Measurements from ENCODE around the gene RAB4A. TPM values are rescaled to one million over a fixed set of nuclear protein-coding genes. Genes with fewer than 3 reads are reported as not detected.

RAB4A gene
- total and polyA plus RNA-seq, 2 of the 8 experiments (the other 6 are each of a cell fraction or from before 2014, with no cell fraction given) = 13.3 to 68.8 TPM

DNA sequence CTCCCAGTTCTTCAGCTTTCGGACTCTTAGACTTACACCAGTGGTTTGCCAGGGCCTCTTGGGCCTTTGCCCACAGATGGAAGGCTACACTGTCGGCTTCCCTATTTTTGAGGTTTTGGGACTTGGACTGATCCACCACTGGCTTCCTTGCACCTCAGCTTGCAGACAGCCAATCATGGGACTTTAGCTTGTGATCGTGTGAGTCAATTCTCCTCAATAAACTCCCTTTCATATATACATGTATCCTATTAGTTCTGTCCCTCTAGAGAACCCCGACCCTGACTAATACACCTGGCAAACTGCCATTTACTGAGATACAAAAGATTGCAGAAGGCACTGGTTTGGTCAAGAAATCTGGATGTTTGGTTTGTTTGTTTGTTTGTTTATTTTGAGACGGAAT lies 6.4 kb upstream of the RAB4A start (continued):
- TF ChIP-seq POLR2A (IDR thresholded peaks at IDR 0.05; ENCODE audit: control extremely low read depth in 1 of 2, low read depth in 2 of 2, low read length in 2 of 2) (no peak), BCL11A (IDR thresholded peaks at IDR 0.05; ENCODE audit: low read depth in 2 of 2, low read length in 2 of 2) (no peak), SIRT6 (IDR thresholded peaks at IDR 0.05; ENCODE audit: low read length) (no peak), CHD1 (IDR thresholded peaks at IDR 0.05; ENCODE audit: low read depth, low read length) (no peak)
